GM21737 (cell line): ENCODE data around the gene STOML1.
"Not testable (repeated sequence)": the region's sequence is repeated elsewhere in the genome, so short reads cannot be mapped to it uniquely, and the experiment has no call there.

Experiments used
- ATAC-seq: cut with Tn5 transposase; IDR thresholded peaks from one replicate; pipeline ENCODE4 v1.9.1; 2021; ENCODE audit warnings: mild to moderate bottlenecking, moderate library complexity; ENCODE audit not compliant: unreplicated experiment

Gene STOML1

DNA sequence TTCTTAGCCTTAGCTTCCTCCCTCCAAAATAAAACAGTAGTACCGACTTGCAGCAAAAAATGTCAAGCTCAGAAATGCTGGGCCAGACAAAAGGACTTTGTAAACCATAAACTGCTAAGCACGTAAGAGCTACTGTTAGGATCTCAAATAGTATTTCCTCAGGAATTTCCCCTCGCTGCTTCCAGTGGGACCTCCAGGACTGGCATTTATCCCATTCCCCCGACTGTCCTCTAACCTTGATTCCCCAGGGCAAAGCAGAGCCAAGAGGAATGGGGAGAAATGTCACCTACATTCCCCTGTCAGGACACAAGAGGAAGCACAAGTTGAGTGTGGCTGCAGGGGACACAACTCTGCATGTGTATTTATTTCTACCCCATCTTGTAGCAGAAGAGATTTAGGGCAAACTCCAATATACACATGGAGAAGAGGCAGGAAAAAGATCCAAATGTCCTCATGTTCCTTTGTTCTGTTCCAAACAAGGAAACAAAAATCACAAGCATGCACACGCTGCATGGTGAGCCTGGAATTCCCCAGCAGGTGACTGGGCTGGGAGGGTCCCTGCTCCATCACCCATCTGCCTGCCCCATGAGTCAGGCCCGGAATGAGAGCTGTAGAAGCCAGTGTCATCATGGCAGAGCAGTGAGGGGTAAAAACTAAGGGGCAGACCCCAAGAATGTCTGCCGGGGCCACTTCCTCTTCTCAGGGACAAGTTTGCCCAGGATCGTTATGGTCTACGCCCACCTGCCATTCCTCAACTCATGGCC is 4.2 kb downstream of the STOML1 start:
- no peak for ATAC-seq

DNA sequence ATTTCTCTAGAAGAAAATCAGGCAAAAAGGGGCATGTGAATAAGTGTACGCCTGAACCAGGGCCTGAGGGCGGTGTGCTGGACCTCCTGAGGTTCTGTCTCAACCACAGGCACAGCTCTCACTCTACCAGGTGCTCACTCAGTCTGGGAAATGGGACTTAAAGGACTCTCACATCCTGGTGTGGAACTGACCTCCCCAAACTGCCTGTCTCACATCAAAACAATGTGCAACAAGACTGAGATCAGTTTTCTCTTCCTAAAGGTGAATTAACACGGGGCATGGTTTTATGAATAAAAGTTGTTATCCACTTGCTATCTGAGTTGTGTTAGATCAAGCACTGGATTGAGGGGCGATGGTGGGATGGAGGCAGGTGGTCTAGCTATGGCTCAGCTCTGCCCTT is 4.8 kb downstream of the STOML1 start:
- ATAC-seq: no peak

DNA sequence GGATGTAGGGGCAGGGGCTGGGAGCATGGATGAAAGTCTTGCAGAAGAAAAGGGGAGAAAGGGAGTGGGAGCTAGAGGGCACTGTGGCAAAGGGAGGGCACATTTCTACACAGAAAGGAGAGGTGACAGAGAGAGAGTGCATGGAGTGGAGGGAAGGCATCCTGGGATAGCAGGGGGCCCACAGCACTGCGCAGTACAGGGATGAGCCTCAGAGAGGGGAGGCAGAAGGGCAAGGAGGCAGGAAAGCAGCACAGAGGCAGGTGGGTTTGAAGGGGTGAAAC is 5.4 kb downstream of the STOML1 start:
- no peak for ATAC-seq

DNA sequence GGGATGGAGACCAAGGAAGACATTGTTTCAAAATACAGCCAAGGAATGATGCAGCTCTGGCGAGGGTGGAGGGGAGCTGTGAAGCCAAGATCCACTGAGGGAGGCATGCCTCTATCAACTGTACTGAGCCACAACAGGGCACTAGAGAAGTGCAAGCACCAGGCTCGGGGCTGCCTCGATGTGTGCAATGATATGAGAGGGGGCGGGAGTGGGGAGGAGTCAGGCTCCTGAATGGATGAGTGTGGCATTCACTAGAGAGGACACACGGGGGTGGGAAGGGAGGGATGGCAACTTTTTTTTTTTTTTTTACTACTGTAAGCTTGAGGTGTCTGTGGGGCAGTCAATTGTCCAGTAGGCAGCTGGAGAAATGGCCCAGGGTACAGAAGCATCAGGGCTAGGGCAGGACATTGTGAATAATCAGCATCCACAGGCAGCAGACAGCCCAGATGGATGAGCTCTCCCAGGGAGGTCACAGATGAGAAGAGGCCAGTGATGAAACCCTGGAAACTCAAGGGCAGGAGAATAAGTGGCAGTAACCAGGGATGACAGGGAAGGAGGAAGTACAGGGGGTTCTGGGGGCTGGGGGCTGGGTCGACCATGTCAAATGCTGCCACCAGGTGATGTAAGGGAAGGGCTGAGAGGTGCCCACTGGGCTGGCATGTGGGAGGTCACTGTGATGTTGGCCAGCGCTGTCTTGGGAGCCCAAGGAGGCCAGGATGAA is 5.9 kb downstream of the STOML1 start:
- no peak for ATAC-seq

DNA sequence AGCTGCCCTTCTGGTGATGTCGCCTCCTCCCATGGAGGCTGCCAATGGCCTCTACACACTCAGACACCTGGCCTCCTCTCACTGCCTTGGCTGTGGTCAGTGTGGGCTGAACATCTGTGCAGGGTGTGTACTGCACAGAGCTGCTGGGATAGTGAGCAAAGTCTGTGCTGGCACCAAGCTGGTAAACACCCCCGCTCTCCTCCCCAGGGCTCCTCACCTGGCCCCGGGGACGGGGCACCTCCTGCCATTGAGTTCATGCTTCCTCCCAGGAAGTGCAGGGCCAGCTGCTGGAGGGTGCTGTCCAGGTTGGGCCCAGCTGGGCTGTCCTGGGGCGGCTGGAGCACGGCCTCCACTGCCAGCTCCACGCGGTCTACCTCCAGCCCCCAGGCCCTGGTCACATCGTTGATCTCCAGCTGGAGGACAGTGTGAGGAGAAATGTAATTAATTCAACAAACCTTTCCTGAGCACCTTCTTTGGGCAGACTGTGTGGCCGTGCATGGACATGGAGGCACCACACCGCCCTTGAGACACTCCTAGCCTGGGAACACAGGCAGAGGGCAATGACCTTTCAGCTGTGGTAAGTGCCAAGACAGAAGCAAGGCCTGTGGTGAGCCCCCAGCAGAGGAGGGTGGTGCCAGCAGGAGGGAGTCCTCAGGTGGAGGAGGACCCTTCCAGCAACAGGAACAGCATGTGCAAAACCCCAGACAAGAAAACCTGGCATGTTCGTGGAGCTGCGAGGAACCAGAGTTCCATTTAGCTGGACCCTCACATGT is 6.8 kb downstream of the STOML1 start:
- no peak for ATAC-seq

DNA sequence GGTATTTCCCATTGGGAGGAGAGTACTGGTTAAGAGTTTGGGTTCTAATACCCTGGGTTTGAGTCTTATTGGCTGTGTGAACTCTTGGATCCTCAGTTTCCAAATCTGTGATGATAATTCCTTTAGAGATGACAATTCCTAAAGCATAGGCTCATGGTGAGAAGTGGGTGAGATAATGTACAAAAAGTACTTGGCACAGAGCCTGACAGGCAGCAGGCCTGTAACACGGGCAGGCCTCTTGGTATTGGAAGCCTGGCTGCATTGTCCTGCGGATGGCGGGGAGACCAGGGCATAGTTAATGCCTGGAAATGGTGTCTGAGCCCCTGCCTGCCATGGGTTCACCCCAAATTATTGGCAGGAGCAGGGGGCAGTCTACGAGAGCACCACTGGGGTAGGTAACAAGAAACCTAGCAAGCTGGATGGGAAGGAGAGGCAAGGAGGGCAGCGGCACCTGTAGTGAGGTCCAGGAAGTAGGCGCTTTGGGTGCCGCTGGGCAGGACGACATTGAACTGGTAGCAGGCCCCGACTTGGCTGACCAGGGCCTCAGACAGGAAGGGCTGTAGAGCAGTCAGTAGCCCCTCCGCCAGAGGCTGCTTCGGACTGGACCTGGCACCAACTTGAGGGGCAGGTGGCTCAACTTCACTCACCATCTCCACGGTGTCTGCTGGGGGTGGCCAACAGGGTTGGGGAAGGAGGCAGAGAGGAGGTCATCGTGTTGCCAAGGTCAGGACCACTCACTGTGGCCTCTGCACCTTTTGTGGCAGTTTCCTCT is 7.7 kb downstream of the STOML1 start:
- ATAC-seq: no peak

DNA sequence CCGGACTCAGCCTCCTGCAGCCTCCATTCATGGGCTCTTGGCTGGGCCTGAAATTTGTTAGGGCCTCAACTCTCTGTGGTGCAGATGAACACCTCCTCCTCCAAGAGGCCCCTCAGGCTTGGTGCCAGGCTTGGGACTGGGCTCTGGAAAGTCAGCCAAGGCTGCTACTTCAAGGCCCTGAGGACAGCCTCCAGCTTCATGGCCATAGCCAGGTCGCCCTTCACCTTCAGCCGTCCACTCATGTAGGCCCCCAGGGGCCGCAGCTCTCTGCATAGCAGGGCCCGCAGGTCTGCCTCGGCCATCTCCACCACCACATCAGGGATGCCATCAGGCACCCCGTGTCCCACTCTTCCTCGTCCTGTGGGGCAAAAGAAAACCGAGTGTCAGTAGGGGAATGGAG is 8.3 kb downstream of the STOML1 start:
- ATAC-seq: no peak

DNA sequence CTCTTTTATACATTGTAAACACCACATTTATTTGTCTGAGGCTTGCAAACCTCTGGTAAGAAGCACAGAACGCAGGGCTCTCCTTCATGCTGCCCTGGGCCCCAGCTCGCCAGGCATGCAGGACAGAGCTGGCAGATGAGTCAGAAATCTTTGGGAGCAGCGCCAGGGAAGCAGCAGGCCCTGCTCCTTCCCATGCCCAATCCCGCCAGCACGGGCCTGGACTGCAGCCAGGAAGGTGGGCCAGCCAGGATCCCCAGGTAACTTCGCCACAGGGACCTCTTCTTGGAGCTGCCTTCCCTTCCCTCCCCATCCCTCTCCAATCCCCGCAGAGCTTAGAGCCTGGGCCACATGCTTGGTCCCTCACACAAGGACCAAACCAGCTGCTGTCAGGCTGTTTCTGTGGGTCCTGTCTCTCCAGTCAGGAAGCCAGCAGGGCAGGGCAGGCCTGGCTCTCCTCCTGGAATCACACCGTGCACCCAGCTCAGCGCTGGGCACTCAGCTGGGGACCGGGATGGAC is 8.8 kb downstream of the STOML1 start:
- no peak for ATAC-seq

DNA sequence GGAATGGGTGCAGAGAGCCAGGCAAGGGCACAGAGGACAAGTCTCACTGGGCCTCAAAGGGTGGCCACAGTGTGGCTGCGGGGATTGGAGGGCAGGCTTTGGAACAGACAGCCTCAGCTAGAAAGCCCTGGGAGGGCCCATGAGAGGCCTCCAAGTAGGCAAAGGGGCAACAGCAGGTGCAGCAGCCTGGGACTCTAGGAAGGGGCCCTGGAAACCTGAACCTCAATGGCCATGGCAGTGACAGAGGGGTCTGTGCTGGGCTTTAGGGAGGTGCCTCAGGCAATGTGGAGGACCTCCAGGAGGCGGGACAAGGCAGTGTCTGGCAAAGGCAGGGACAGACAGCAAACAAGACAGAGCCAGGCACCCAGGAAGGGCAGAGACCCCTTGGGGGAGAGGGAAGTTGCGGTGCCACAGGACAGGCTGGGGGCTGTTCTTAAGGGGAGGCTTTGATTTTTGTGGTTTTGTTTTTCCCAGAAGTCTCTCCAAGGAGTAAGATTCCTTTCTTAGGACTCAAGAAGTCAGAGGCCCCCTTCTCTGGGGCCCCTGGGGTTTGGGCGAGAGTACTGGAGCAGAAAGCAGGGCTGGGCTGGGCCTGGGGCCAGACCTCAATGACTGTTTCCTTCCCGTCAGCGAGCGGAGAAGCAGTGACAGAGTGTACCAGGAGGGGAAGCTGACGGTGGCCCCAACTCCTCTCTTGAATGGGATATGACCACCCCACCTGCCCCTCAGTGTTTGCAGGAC is 9.7 kb downstream of the STOML1 start:
- ATAC-seq: no peak

DNA sequence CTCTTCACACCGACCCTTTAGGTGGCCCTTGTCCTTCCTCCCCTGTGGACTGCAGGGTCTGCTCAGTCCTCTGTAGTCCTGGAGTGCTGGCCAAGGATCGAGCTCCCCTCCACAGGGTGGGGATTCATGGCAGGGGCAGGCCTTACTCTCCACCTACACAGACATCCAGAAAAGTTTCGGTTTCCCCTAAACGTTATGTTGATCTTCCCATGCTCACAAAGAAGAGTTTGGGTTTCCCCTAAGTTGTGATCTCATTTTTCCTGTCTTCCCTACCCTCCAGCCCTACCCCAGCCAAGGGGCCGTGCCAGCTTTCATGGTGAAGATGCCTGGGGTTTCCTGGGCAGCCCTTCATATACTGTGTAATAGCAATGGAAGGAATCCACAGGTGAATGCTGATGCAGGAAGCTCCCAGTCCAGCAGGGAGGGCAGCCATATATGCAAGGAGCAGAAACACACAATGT is 10.3 kb downstream of the STOML1 start:
- ATAC-seq: no peak

DNA sequence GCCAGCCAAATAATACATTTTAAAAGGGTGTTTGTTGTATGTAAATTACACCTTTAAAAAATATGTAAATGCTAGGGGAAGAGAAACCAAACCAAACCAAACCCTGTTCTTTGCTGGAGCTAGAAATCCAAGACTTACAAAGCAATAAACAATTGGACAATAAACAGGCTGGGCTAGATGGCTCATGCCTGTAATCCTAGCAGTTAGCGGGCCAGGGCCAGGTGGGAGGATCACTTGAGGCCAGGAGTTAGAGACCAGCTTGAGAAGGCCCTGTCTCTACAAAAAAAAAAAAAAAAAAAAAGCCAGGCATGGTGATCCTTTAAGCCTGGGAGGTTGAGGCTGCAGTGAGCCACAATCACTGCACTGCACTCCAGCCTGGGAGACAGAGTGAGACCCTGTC is 12.5 kb downstream of the STOML1 start:
- no peak for ATAC-seq

DNA sequence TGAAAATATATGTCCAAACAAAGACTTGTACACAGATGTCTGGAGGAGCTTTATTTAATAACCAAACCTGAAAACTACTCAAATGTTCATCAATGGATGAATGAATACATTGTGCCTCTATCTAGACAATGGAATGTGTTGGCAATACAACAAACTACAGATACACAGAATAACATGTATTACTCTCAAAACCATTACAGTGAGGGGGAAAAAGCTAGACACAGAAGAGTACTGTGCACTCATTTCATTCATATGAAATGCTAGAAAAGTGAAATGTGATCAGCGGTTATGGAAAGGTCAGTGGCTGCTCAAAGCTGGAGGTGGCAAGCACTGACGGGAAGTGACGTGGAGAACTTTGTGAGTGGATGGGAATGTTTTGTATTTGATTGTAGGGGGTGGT is 13.2 kb downstream of the STOML1 start:
- no peak for ATAC-seq

DNA sequence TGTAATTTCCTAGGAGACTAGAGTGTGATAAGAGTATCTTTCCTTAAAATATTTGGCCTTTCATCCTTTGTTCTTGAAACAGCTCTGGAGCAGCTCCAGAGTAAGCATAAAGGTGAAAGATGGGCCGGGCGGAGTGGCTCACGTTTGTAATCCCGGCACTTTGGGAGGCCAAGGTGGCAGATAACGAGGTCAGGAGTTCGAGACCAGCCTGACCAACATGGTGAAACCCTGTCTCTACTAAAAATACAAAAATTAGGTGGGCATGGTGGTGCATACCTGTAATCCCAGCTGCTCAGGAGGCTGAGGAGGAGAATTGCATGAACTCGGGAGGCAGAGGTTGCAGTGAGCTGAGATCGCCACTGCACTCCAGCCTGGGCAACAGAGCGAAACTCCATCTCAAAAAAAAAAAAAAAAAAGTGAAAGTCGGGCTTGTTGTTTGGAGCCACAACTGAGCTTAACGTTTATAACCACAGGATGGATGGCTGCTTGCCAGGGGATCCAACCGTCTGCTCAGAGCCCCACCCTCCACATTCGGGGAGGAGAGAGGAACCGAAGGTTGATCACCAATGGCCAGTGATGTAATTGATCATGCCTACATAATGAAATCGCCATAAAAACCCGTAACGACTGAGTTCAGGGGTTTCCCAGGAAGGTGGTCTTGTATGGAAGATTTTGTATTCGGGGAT is 16.5 kb downstream of the STOML1 start:
- ATAC-seq: not testable (repeated sequence)

DNA sequence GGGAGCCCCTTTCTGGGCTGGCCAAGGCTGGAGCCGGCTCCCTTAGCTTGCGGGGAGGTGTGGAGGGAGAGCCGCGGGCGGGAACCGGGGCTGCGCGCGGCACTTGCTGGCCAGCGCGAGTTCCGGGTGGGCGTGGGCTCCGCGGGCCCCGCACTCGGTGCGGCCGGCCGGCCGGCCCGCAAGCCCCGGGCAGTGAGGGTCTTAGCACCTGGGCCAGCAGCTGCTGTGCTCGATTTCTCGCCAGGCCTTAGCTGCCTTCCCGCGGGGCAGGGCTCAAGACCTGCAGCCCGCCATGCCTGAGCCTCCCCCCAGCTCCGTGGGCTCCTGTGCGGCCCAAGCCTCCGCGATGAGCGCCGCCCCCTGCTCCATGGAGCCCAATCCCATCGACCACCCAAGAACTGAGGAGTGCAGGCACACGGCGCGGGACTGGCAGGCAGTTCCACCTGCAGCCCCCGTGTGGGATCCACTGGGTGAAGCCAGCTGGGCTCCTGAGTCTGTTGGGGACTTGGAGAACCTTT is 18.4 kb downstream of the STOML1 start:
- ATAC-seq: not testable (repeated sequence)

DNA sequence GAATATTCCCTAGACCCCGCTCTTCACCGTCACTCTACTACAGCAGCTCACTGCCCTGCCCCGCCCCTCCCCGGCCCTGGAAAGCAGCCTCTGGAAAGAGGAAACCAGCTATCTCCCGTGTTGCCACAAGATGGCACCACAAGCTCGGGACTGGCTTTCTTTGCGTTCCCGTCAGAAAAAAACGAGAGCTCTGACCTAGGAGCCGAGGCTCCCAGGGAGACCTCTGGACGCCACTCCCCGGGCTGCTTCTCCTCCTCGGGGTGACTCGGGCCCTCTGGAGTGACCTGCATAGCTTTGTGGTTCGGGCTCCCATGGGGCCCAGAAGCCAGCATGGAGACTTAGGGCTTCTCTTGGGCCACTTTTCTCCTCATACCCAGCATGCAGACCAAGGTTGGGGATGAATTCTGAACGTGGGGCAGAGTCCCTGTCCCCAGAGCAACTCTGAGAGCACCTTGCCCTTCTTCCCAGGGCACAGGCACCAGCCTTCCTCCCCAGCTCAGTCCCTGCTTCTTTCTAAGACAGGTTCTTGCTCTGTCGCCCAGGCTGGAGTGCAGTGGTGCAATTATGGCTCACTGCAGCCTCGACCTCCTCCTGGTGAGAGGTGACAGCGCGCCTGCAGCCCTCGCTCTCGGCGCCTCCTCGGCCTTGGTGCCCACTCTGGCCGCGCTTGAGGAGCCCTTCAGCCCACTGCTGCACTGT is 19.0 kb downstream of the STOML1 start:
- ATAC-seq: peak; percentile 64

DNA sequence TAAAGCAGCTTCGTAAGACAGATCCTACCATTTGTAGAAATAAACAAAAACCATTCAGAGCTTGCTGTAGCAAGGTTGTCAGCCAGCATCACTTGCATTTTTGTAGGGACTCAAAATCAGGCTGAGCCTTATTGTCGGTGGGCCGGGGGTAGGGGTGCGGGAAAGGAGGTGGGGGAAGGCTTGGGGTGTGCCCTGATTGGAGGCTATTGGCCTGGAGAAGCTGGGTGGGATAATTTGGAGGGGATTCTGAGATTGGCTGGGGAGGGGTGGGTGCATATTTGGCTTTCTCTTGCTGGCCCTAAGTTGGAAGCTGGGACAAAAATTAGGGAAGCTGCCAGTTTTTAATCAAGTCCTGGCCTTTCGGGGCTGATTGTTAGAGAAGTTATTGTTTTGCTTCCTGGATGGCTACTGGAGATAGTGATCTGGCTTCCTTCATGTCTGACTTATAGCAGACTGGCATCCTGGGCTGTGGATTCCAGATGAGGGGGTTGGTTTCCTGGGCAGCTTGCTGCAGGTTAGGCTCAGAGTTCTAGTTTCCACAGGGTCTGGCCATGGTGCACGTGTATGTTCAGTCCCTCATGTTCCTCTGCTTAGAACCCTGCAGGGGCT is 22.8 kb downstream of the STOML1 start:
- no peak for ATAC-seq

DNA sequence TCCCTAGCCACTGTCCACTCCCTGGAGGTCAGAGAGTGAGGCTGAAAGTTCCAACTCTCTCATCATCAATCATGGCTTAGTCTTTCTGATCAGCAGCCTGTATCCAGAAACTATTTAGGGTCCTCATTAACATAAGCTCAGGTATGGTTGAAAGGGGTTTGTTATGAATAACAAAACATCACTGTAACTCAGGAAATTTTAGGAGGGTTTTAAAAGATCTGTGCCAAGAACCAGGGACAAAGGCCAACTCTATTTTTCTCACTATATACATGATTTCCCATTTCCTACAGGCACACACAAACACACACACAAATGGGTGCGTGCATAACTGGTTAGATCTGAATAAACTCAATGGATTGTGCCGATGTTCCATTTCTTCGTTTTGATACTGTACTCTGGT is 23.6 kb downstream of the STOML1 start:
- ATAC-seq: no peak

DNA sequence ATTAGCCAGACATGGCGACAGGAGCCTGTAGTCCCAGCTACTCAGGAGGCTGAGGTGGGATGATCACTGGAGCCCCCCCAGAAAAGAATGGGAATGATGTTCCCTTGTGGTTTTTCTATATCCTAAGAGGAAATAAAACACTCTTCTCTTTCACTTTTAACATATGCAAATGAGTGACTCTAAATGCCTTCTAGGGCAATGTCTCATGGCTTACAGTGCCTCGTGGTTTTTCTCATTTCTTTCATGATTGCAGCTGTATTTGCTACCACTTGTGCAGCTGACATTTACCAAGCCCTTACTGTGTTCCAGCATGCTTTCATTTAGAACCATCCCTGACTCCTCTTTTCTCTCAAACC is 26.4 kb downstream of the STOML1 start:
- ATAC-seq: no peak
